ENCODE measurements around the gene BCL7B. TPM values are rescaled to one million over a fixed set of nuclear protein-coding genes. Genes with fewer than 3 reads are reported as not detected.

BCL7B gene
- 11.2 and 11.7 TPM in 2 replicates for total RNA-seq

GRCh38 chr7:73557397-73558257, at the start of gene BCL7B:
TSS of gene BCL7B (minus strand) at chr7:73557690. CDS start at chr7:73557578, 112 bp downstream.

GRCh38 chr7:73578342-73579128, 21.0 kb upstream of the BCL7B start, which contains the start of gene TBL2:
TSS of gene TBL2 (minus strand) at chr7:73578579. CDS start at chr7:73578549, 30 bp downstream.

GRCh38 chr7:73522105-73522872, 35.2 kb downstream of the BCL7B start, which contains the start of gene BAZ1B:
TSS of gene BAZ1B (minus strand) at chr7:73522293. CDS start at chr7:73521933, 360 bp downstream.

Other genes with a start within 250 kb of the BCL7B start
- gene NSUN5, start 248.9 kb downstream of the BCL7B start, total RNA-seq = 11.8 and 14.5 TPM in 2 replicates
- gene TRIM50, start 229.6 kb downstream of the BCL7B start, total RNA-seq = not detected in 2 replicates
- gene FKBP6, start 229.5 kb downstream of the BCL7B start, total RNA-seq = not detected in 2 replicates
- gene FZD9, start 123.9 kb downstream of the BCL7B start, total RNA-seq = 0.26 and 0.95 TPM in 2 replicates
- 39.0 and 44.4 TPM in 2 replicates for gene BAZ1B, start 35.4 kb downstream of the BCL7B start, total RNA-seq
- gene TBL2, start 20.9 kb upstream of the BCL7B start, total RNA-seq = 53.1 and 69.5 TPM in 2 replicates
- gene MLXIPL, start 66.8 kb upstream of the BCL7B start, total RNA-seq = 0.09 and 0.16 TPM in 2 replicates
- 7.5 and 8.7 TPM in 2 replicates for gene VPS37D, start 110.1 kb upstream of the BCL7B start, total RNA-seq
- gene DNAJC30, start 125.8 kb upstream of the BCL7B start, total RNA-seq = 1.6 and 1.9 TPM in 2 replicates
- gene BUD23, start 125.9 kb upstream of the BCL7B start, total RNA-seq = 29.8 and 50.1 TPM in 2 replicates
- 16.5 and 37.4 TPM in 2 replicates for gene STX1A, start 162.0 kb upstream of the BCL7B start, total RNA-seq
- gene ABHD11, start 181.1 kb upstream of the BCL7B start, total RNA-seq = 8.0 and 10.7 TPM in 2 replicates
- under 0.01 TPM in 1 of 2 replicates, not detected in the other for gene CLDN3, start 212.6 kb upstream of the BCL7B start, total RNA-seq